GM12892 (cell line): Measurements from ENCODE around the gene OSBPL3.

ENCODE experiments used
- POLR2A ChIP-seq: IDR thresholded peaks from 2 replicates; pipeline ENCODE4 v1.6.1; 2011; ENCODE audit warnings: low read depth, low read length, control low read depth
- POLR2AphosphoS5 ChIP-seq: IDR thresholded peaks from 2 replicates; pipeline ENCODE4 v1.6.1; 2011; ENCODE audit warnings: low read depth, low read length, control low read depth
- TAF1 ChIP-seq: IDR thresholded peaks from 2 replicates; pipeline ENCODE4 v1.6.1; 2011; ENCODE audit warnings: low read depth, mild to moderate bottlenecking, control low read depth, low read length, borderline replicate concordance

- no peak for TF ChIP-seq POLR2AphosphoS5
- no peak for TF ChIP-seq POLR2A
- TF ChIP-seq TAF1 = no peak
These were observed 15.8 kb downstream of the OSBPL3 start for GRCh38 chr7:24964191-24964590.
